Fibroblast of lung (primary cell): ENCODE measurements around the gene U2AF2. TPM values are rescaled to one million over a fixed set of nuclear protein-coding genes. Genes with fewer than 3 reads are reported as not detected.

Source experiments
- DNase-seq, 2 donors: peaks; one replicate each; pipeline versions ENCODE4 v3.0.0 to v3.0.0-alpha.2; 2010; ENCODE audit warnings: low read depth in 2 of 2
- H2AFZ ChIP-seq: 2 replicates; pipeline ENCODE4 v1.5.1; 2012; ENCODE audit warnings: low read length, control low read depth, inconsistent platforms
- H3K27ac ChIP-seq: 2 replicates; pipeline ENCODE4 v1.5.1; 2011; ENCODE audit warnings: low read length, control low read depth; ENCODE audit not compliant: insufficient read depth
- H3K27me3 ChIP-seq: 2 replicates; pipeline ENCODE4 v1.5.1; 2011; ENCODE audit warnings: mild to moderate bottlenecking, low read length; ENCODE audit not compliant: control insufficient read depth, insufficient read depth
- H3K36me3 ChIP-seq: 2 replicates; pipeline ENCODE4 v1.5.1; 2011; ENCODE audit warnings: low read length; ENCODE audit not compliant: control insufficient read depth, insufficient read depth
- H3K4me1 ChIP-seq: 2 replicates; pipeline ENCODE4 v1.5.1; 2011; ENCODE audit warnings: low read length; ENCODE audit not compliant: control insufficient read depth, insufficient read depth; ENCODE audit errors: extremely low read depth
- H3K4me2 ChIP-seq: 2 replicates; pipeline ENCODE4 v1.5.1; 2011; ENCODE audit warnings: low read length, control low read depth; ENCODE audit not compliant: insufficient read depth; ENCODE audit errors: extremely low read depth
- H3K4me3 ChIP-seq, 4 experiments: fragments of 200-600 bp in 1 of 4; sonication (generic) in 1 of 4; replicated peaks in 1 of 4; 2 replicates each; pipeline ENCODE4 v1.5.1; 2011 to 2016; ENCODE audit warnings: low read length in 4 of 4, low read depth in 3 of 4, mild to moderate bottlenecking in 3 of 4, control low read depth in 2 of 4, inconsistent platforms in 1 of 4, mixed read lengths in 1 of 4; ENCODE audit not compliant: insufficient read depth in 1 of 4; ENCODE audit errors: control extremely low read depth in 1 of 4
- H3K79me2 ChIP-seq: 2 replicates; pipeline ENCODE4 v1.5.1; 2012; ENCODE audit warnings: mild to moderate bottlenecking, low read length, inconsistent platforms; ENCODE audit not compliant: control insufficient read depth, insufficient read depth
- H3K9ac ChIP-seq: 2 replicates; pipeline ENCODE4 v1.5.1; 2011; ENCODE audit warnings: mild to moderate bottlenecking, low read length, control low read depth; ENCODE audit not compliant: insufficient read depth
- H3K9me3 ChIP-seq: 2 replicates; pipeline ENCODE4 v1.5.1; 2012; ENCODE audit warnings: low read depth, low read length; ENCODE audit not compliant: control insufficient read depth, insufficient read depth
- H4K20me1 ChIP-seq: 2 replicates; pipeline ENCODE4 v1.5.1; 2011; ENCODE audit warnings: low read length; ENCODE audit not compliant: control insufficient read depth, insufficient read depth; ENCODE audit errors: extremely low read depth
- EZH2 ChIP-seq: IDR thresholded peaks from 2 replicates; pipeline ENCODE4 v1.5.1; 2012; ENCODE audit warnings: low read length, control low read depth, mild to moderate bottlenecking; ENCODE audit errors: missing control alignments
- polyA plus RNA-seq, 2 donors: library from polyadenylated mRNA; depleted of rRNA in 1 of 2; stranded (reverse) in 1 of 2; unstranded in 1 of 2; fragments of >200 nt; gene quantifications; 2 replicates each; pipeline ENCODE4 v1.2.1, GENCODE V29; 2011 to 2012; ENCODE audit warnings: missing spikeins in 1 of 2
- total RNA-seq: library from RNA; depleted of rRNA; stranded (reverse); fragments of >200 nt; gene quantifications from 2 replicates; pipeline ENCODE4 v1.2.1, GENCODE V29; 2014
- TF ChIP-seq, protein P1 (sequence below), 2 donors: IDR thresholded peaks in 1 of 2; conservative IDR thresholded peaks in 1 of 2; 1 replicate in 1 of 2; 2 replicates in 1 of 2; pipeline ENCODE4 v1.5.1; 2011 to 2012; ENCODE audit warnings: low read length in 2 of 2, control low read depth in 1 of 2, inconsistent platforms in 1 of 2, low read depth in 1 of 2, mild to moderate bottlenecking in 1 of 2

U2AF2 gene
- total and polyA plus RNA-seq, 2 donors (not counting 1 experiment from before 2014, with no cell fraction given), result 53.5 to 84.1 TPM

GRCh38 chr19:55704494-55705245, 49.8 kb downstream of the U2AF2 start:
- Histone ChIP-seq H4K20me1 (no peaks in the 10 kb centered on the region), H3K4me3 (no peak overlapping the region), H3K4me1 (no peaks in the 10 kb centered on the region), H3K9me3 (no peaks in the 10 kb centered on the region), H3K27me3 (no peaks in the 10 kb centered on the region), H3K9ac (no peak overlapping the region), H3K36me3 (peaks cover 5% of the 10 kb centered on the region), H3K79me2 (no peaks in the 10 kb centered on the region), H3K4me2 (no peak overlapping the region), H3K27ac (no peak overlapping the region), H2AFZ (no peak overlapping the region)
- TF ChIP-seq, protein P1, sequence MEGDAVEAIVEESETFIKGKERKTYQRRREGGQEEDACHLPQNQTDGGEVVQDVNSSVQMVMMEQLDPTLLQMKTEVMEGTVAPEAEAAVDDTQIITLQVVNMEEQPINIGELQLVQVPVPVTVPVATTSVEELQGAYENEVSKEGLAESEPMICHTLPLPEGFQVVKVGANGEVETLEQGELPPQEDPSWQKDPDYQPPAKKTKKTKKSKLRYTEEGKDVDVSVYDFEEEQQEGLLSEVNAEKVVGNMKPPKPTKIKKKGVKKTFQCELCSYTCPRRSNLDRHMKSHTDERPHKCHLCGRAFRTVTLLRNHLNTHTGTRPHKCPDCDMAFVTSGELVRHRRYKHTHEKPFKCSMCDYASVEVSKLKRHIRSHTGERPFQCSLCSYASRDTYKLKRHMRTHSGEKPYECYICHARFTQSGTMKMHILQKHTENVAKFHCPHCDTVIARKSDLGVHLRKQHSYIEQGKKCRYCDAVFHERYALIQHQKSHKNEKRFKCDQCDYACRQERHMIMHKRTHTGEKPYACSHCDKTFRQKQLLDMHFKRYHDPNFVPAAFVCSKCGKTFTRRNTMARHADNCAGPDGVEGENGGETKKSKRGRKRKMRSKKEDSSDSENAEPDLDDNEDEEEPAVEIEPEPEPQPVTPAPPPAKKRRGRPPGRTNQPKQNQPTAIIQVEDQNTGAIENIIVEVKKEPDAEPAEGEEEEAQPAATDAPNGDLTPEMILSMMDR (conservative IDR thresholded peaks at IDR 0.05 in 1 of 2, IDR thresholded peaks at IDR 0.05 in 1 of 2; ENCODE audit: low read depth in 1 of 2, low read length in 2 of 2), result no peak
- no peak for TF ChIP-seq EZH2
- no peak for DNase-seq

GRCh38 chr19:55705972-55706371, 51.1 kb downstream of the U2AF2 start:
- H3K4me2 ChIP-seq, result no peak overlapping the region
- no peaks in the 10 kb centered on the region for H3K4me1 ChIP-seq
- no peaks in the 10 kb centered on the region for H3K27me3 ChIP-seq
- no peak for DNase-seq
- no peaks in the 10 kb centered on the region for H3K79me2 ChIP-seq
- H3K9ac ChIP-seq, result no peak overlapping the region
- H3K9me3 ChIP-seq, result no peaks in the 10 kb centered on the region
- peaks cover 3% of the 10 kb centered on the region for H3K36me3 ChIP-seq
- H2AFZ ChIP-seq, result no peak overlapping the region
- no peak overlapping the region for H3K27ac ChIP-seq
- H4K20me1 ChIP-seq, result no peaks in the 10 kb centered on the region
- H3K4me3 ChIP-seq, result no peak overlapping the region
- TF ChIP-seq, protein P1 (conservative IDR thresholded peaks at IDR 0.05 in 1 of 2, IDR thresholded peaks at IDR 0.05 in 1 of 2; ENCODE audit: low read depth in 1 of 2, low read length in 2 of 2), result no peak
- TF ChIP-seq EZH2, result no peak

DNA sequence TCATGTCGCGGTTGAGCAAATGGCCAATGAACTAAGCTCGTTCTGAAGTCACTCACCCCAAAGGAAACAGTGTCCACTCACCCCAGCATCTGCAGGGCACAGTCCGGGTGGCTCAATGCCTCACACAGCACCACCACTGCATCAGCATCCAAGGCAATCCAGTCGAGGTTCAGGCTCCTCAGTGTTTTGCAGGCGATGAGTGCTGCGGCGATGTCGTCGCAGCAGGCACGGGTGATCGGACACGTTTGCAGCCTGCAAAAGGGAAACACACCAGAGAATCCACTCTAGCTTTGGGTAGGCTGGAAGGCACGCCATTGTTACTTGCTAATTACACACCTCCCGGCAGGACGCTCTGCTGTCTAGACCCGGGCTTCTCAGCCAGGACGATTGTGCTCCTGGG, 56.9 kb downstream of the U2AF2 start:
- H3K36me3 ChIP-seq, result no peaks in the 10 kb centered on the region
- H3K9ac ChIP-seq, result no peak overlapping the region
- no peak for DNase-seq
- no peak overlapping the region for H3K4me3 ChIP-seq
- no peak overlapping the region for H3K4me2 ChIP-seq
- no peak overlapping the region for H2AFZ ChIP-seq
- H3K79me2 ChIP-seq, result no peaks in the 10 kb centered on the region
- H3K9me3 ChIP-seq, result no peaks in the 10 kb centered on the region
- no peak for TF ChIP-seq EZH2
- TF ChIP-seq, protein P1 (conservative IDR thresholded peaks at IDR 0.05 in 1 of 2, IDR thresholded peaks at IDR 0.05 in 1 of 2; ENCODE audit: low read depth in 1 of 2, low read length in 2 of 2), result no peak
- H3K4me1 ChIP-seq, result no peaks in the 10 kb centered on the region
- no peak overlapping the region for H3K27ac ChIP-seq
- H3K27me3 ChIP-seq, result no peaks in the 10 kb centered on the region
- H4K20me1 ChIP-seq, result no peaks in the 10 kb centered on the region
